HG02759 (cell line): ENCODE results near the gene CD83.
"Not testable (repeated sequence)": the region's sequence is repeated elsewhere in the genome, so short reads cannot be mapped to it uniquely, and the experiment has no call there.

ENCODE experiments used
- ATAC-seq: cut with Tn5 transposase; IDR thresholded peaks from one replicate; pipeline ENCODE4 v1.9.1; 2021; ENCODE audit warnings: mild to moderate bottlenecking, moderate library complexity; ENCODE audit not compliant: unreplicated experiment

CD83 gene

DNA sequence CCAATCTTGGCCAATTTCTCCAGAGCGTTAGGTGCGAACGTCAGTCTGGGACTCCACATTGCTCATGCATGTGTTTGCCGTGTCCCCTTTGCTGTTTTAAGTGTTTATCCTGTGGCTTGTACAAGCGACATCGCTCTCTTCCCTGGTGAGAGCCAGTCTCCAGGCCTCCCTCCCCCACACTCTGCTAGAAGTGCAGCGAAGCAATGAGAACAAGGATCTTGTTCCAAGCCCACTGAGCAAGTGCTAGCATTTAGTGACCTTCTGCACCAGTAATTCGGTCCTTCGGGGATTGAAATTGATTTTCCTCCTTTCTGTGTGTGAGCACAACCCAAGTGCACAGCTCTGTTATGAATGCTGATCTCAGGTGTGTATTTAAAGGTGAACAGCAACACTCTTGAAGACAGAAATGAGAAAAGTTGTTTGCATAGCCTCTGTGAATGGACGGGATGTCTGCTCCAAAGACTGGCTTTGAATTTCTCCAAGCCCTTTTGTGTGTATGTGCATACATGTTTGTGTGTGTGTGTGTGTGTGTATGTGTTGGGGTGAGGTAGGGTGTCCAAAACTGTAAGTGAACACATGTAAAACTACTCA, 29.0 kb downstream of the CD83 start:
- ATAC-seq, result no peak

- ATAC-seq, result no peak
These were observed 30.3 kb downstream of the CD83 start for GRCh38 chr6:14147891-14148290.

DNA sequence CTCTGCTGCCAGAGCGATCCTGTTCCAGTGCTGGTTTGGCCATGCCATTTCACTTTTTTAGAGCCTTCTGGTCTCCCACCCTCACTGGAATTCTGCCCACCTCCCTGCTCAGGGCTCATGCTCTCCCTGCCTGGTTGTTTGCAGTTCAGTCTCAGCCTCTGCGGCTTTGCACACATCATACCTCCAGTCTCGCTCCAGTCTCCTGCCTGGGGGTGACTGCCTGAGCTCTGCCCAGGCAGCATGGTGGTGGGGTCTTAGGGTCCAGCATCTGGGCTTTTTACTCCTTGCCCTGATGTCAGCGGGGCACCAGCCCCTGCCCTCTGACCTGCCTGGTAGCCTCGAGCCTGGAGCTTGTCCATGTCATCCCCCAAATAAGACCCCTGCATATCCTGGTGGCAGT, 30.9 kb downstream of the CD83 start:
- no peak for ATAC-seq

DNA sequence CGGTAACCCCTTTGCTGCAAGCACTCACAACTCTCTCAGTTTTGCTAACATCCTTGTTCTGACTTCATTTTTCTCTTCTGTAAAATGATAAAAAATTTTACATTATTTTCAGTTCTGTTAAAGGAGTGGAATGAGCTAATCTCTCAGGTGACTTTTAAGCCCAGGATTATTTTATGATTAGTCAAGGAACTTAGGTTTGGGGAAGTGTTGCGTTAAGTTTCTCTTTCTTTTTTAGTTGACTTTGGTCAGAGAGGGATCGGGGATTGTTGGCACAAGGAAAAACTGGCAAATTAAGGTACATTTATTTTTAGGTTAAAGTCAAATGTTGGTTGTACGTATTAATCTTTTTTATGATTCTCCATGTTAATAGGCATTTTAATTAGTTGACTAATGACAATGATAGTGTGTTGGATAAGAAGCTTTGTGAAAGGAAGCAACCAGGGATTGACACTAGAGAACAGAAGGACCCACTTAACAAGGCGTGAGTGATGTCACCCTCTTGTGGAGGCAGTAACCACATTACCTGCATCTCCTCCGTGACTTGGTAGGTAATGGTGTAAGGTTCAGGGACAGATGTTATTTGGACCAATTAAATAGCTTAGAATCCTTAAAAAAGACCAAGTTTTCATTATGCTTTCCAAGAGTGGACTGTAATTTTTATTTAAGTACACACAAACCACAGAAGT, 31.6 kb downstream of the CD83 start:
- no peak for ATAC-seq

DNA sequence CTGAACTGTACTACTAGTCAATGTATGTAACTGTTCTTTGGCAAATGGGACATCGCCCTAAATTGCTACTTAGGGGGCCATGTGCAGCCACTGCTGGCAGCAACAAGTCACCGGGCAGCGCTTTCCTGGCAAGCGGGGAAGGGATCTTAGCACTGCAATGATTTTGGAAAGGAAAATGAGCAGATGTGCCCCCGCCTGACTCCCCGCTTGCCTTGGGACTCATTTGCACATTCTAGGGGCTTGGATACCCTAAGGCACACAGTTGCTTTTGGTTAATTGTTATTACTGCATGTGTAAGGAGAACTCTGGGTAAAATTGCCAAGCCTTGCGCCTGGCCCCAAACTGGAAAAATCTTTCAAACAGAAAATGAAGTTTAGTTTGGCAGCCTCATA, 32.2 kb downstream of the CD83 start:
- ATAC-seq, result no peak

DNA sequence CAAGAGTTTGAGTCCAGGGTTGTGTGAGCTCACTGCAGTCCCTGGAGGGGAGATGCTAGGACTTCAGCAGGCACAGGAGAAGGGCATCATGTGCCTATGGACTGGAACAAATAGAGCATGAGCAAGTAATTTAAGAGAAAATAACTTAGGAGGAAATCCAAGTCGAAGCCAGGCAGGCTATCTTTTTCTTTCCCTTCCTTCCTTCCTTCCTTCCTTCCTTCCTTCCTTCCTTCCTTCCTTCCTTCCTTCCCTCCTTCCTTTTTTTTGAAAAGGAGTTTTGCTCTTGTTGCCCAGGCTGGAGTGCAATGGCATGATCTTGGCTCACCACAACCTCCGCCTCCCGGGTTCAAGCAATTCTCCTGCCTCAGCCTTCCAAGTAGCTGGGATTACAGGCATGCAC, 33.7 kb downstream of the CD83 start:
- ATAC-seq, result not testable (repeated sequence)

- ATAC-seq, result no peak
These were observed 34.2 kb downstream of the CD83 start for GRCh38 chr6:14151773-14152172.

DNA sequence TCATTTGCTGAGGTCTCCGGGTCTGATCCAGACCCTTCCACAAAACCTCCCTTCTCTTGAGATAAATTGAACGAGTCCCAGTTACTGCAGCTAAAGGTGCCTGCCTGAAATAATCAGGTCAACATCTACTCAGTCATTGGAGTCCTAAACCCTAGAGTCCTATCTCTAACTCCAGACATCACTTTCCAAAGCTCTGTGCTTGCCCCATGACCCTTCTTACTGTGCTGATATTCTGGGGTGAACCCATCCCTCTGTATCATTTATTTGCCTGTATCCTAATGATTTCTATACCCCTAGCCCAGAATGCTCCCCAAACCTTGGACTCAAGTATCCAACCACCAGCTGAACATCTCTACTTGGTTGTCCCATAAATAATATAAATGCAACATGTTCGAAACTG, 35.7 kb downstream of the CD83 start:
- ATAC-seq, result no peak

DNA sequence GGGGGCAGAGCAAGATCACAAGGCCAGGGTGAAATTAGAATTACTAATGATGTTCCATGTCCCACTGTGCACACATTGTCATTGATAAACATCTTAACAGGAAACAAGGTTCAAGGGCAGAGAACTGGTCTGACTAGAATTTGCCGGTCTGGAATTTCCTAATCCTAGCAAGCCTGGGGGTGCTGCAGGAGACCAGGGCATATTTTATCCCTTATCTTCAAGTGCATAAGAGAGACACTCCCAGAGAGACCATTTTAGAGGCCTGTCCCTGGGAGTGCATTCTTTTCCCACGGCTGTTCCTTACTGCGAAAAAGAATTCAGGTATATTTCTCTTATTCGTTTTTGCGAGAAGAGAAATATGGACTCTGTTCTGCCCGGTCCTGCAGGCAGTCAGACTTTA, 41.5 kb downstream of the CD83 start:
- ATAC-seq, result no peak

GRCh38 chr6:14162826-14163225, 45.3 kb downstream of the CD83 start:
- no peak for ATAC-seq

GRCh38 chr6:14165091-14165490, 47.5 kb downstream of the CD83 start:
- no peak for ATAC-seq

GRCh38 chr6:14166839-14167238, 49.3 kb downstream of the CD83 start:
- ATAC-seq, result no peak

GRCh38 chr6:14170128-14170527, 52.6 kb downstream of the CD83 start:
- no peak for ATAC-seq

DNA sequence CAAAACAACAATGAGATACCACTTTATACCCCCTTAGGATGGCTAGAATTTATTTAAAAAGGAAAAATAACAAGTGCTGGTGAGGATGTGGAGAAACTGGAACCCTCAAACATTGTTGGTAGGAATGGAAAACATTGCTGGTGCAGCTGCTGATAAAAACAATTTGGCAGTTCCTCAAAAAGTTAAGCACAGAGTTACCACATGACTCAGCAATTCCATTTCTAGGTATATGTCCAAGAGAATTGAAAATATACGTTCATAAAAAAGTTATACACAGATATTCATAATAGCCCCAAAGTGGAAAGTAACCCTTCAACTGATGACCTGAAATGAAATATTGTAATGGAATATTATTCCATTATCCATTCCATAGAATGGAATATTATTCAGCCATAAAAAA, 55.0 kb downstream of the CD83 start:
- ATAC-seq, result no peak

DNA sequence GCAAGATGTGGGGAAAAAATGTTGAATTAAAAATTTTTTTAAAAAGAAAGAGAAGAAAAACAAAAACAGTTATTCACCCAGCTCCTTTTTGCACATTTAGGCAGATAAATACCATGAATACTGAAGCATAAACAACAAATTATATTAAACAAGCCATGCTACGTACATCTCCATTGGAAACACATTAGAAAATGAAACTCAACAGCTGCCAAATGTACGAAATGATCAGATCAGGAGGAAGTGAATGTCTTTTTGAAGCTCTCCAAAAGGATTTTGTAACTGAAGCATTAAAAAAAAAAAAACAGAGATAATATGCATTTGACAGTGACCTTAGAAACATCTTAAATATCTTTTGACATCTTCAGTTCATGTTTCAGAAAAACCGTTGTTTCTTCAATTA, 56.7 kb downstream of the CD83 start:
- no peak for ATAC-seq

GRCh38 chr6:14174996-14175395, 57.4 kb downstream of the CD83 start:
- ATAC-seq, result no peak

DNA sequence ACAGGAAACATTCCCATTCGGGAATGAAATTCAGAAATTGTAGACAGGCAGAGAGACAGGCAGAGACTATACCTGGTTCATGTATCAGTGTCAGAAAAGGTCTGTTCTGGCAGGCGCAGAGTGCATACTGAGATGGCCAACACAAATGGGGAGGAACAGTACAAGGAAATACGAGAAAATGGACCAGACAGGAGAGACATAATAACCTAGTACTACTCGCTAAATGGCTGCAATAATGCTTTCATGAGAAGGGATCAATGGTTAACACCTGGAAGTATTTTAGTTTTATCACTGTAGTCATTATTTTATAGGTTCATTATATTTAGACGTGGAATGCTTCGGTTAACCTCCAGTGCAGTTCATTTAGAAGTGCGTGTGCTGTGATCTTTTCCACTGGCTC, 58.9 kb downstream of the CD83 start:
- no peak for ATAC-seq

DNA sequence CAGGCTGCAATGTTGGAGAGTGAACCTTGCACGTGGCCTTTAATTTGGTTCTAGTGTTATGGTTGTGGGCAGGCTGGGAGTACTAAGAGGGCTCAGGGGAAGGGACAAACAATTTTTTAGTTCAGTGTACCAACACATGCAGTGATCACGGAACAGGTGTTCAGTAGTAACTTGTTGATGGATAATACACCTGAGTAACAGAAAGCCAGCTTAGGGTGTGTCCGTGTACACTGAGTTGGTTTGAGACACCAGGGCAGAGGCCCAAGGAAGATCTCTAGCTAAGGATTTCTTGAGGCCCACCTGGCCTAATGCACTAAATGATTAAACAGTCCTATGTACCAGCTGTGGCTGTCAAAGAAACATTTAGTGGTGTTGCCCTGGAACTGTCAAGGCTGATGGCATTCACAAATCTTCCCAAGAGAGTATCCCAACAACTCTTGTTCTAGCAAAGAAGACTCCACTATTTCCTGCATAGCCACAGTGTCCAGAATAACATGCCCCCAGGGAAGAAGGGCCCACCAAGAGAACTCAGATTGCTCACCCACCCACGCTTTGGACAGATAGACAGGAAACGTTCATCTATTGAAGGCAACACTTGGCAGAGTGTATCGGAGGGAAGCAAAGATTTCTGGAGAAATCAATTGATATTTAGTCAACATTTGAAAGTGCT, 60.0 kb downstream of the CD83 start:
- no peak for ATAC-seq

GRCh38 chr6:14178083-14178445, 60.5 kb downstream of the CD83 start:
- ATAC-seq, result no peak

DNA sequence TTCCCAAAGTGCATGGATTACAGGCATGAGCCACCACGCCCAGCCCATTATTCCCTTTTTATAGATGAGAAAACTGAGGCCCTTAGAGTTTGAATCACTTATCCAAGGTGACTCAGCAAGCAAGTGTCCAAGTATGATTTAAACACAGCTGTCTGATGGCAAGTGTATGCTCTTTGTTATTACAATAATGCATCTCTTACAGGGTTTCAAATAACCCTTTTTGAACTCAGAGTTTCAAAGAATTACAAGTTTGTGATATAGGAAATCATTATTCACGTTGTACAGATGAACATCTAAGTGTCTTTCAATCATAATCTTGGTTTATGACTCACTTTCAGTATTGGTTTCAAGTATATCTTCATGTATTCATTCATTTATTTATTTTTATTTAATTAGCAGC, 63.0 kb downstream of the CD83 start:
- ATAC-seq, result no peak

DNA sequence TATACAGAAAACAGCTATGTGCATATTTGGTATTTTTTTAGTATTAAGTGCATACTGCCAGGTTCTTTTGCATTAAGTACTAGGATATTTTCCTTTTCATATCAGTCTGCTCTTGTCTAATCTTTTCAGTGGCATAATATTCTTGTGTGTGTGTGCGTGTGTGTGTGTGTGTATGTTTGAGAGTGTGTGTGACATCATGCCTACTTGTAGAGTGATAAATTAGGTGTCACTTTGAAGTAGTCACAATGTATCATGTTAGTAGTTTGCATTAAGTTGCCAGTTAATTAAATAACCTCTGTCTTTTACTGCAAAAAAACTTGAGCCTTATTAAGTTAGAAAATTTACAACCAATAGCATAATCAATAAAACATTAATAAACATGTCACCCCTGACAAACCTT, 65.3 kb downstream of the CD83 start:
- no peak for ATAC-seq
